ENCODE data around the gene HPS1.
A peak's percentile ranks its signal among the peaks of the same experiment; 100 is the strongest.
"Not testable (repeated sequence)": the region's sequence is repeated elsewhere in the genome, so short reads cannot be mapped to it uniquely, and the experiment has no call there.

Gene HPS1

DNA sequence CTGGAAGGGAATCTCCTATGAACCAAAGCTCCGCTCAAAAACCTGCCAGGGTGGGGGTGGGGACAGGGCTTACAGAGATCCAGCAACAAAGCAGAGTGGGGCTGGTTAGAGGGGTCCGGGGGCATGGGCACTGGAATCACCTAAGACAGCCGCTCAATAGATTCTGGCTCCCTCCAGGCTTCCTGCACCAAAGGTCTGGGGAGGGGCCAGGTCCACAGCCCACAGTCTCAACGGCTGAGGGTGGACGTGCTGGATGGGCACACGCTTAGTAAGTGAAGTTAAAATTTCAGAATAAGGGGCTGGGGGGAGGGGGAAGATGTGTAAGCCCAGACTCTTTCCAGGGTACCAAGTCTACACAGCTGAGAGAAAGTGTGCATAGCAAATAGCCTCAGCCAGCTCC lies 62.9 kb downstream of the HPS1 start:
- Histone ChIP-seq H2AFZ (ENCODE audit: low read length) (no peak overlapping the region), H3K14ac (ENCODE audit: low read length) (no peak overlapping the region), H3K23ac (ENCODE audit: low read depth, low read length, poor library complexity) (no peak overlapping the region), H3K9me3 (replicated peaks in 1 of 2; ENCODE audit: control insufficient read depth in 2 of 2, insufficient read depth in 1 of 2, low read depth in 1 of 2, low read length in 2 of 2) (no peaks in the 10 kb centered on the region), H3K4ac (ENCODE audit: low read length) (no peak overlapping the region), H3K4me2 (ENCODE audit: insufficient read depth, low read length, poor library complexity, severe bottlenecking) (no peak overlapping the region), H3K4me3 (ENCODE audit: low read length in 2 of 2) (no peak overlapping the region), H3K18ac (ENCODE audit: low read length) (peak overlapping the region; percentile 62), H2BK5ac (ENCODE audit: low read length) (no peak overlapping the region), H3K4me1 (ENCODE audit: control insufficient read depth in 2 of 2, insufficient read depth in 1 of 2, low read depth in 1 of 2, low read length in 2 of 2) (no peaks in the 10 kb centered on the region), H3K79me1 (ENCODE audit: low read depth, low read length) (no peaks in the 10 kb centered on the region), H2AK5ac (ENCODE audit: low read depth, low read length) (no peak overlapping the region), H2BK12ac (ENCODE audit: low read length) (no peak overlapping the region), H4K91ac (ENCODE audit: low read depth, low read length, poor library complexity) (no peak overlapping the region), H3K9ac (ENCODE audit: low read depth, low read length, poor library complexity) (no peak overlapping the region), H3K27ac (replicated peaks; ENCODE audit: low read length) (no peak overlapping the region), H3K36me3 (replicated peaks in 1 of 2; ENCODE audit: control insufficient read depth in 2 of 2, insufficient read depth in 2 of 2, low read length in 2 of 2) (no peaks in the 10 kb centered on the region), H2BK120ac (ENCODE audit: low read depth, low read length) (no peak overlapping the region), H3K27me3 (ENCODE audit: control insufficient read depth in 3 of 3, insufficient read depth in 3 of 3, low read depth in 1 of 3, low read length in 3 of 3) (no peaks in the 10 kb centered on the region), H4K8ac (ENCODE audit: low read depth, low read length) (no peak overlapping the region), H2BK15ac (ENCODE audit: low read length) (no peak overlapping the region)
- no CpG with 5 or more reads among the region's 6 CpGs for WGBS, 2 donors (ENCODE audit: extremely low coverage in 2 of 2, insufficient read length in 2 of 2, insufficient replicate concordance in 1 of 2)
- no peak for DNase-seq (ENCODE audit: low spot score)

DNA sequence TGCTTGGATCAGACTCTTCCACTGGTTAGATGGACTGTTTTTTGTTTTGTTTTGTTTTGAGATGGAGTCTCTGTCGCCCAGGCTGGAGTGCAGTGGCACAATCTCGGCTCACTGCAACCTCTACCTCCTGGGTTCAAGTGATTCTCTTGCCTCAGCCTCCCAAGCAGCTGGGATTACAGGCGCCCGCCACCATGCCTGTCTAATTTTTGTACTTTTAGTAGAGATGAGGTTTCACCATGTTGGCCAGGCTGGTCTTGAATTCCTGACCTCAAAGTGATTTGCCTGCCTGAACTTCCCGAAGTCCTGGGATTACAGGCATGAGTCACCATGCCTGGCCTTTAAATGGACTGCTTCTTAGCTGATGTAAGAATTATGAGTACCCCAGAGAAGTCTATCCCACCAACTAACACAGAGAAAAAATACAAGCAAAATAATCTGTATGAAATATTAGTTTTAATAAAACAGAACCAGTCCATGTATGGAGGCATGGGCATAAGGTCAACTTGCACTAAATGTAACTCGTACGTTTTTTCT lies 63.5 kb downstream of the HPS1 start:
- H3K79me1 ChIP-seq (ENCODE audit: low read depth, low read length); H2BK15ac ChIP-seq (ENCODE audit: low read length); H4K91ac ChIP-seq (ENCODE audit: low read depth, low read length, poor library complexity); H3K18ac ChIP-seq (ENCODE audit: low read length); H3K9ac ChIP-seq (ENCODE audit: low read depth, low read length, poor library complexity); H2BK120ac ChIP-seq (ENCODE audit: low read depth, low read length); H3K23ac ChIP-seq (ENCODE audit: low read depth, low read length, poor library complexity); H3K4ac ChIP-seq (ENCODE audit: low read length); H2AK5ac ChIP-seq (ENCODE audit: low read depth, low read length); H2BK12ac ChIP-seq (ENCODE audit: low read length); H3K27ac ChIP-seq (replicated peaks; ENCODE audit: low read length); H3K4me1 ChIP-seq (ENCODE audit: control insufficient read depth in 2 of 2, insufficient read depth in 1 of 2, low read depth in 1 of 2, low read length in 2 of 2); H2AFZ ChIP-seq (ENCODE audit: low read length); H3K9me3 ChIP-seq (replicated peaks in 1 of 2; ENCODE audit: control insufficient read depth in 2 of 2, insufficient read depth in 1 of 2, low read depth in 1 of 2, low read length in 2 of 2); H3K4me3 ChIP-seq (ENCODE audit: low read length in 2 of 2); H2BK5ac ChIP-seq (ENCODE audit: low read length); H4K8ac ChIP-seq (ENCODE audit: low read depth, low read length); H3K14ac ChIP-seq (ENCODE audit: low read length); H3K27me3 ChIP-seq (ENCODE audit: control insufficient read depth in 3 of 3, insufficient read depth in 3 of 3, low read depth in 1 of 3, low read length in 3 of 3); DNase-seq (ENCODE audit: low spot score); H3K4me2 ChIP-seq (ENCODE audit: insufficient read depth, low read length, poor library complexity, severe bottlenecking); H3K36me3 ChIP-seq (replicated peaks in 1 of 2; ENCODE audit: control insufficient read depth in 2 of 2, insufficient read depth in 2 of 2, low read length in 2 of 2): not testable (repeated sequence)
- WGBS, 2 donors (ENCODE audit: extremely low coverage in 2 of 2, insufficient read length in 2 of 2, insufficient replicate concordance in 1 of 2), result no CpG with 5 or more reads among the region's 7 CpGs

DNA sequence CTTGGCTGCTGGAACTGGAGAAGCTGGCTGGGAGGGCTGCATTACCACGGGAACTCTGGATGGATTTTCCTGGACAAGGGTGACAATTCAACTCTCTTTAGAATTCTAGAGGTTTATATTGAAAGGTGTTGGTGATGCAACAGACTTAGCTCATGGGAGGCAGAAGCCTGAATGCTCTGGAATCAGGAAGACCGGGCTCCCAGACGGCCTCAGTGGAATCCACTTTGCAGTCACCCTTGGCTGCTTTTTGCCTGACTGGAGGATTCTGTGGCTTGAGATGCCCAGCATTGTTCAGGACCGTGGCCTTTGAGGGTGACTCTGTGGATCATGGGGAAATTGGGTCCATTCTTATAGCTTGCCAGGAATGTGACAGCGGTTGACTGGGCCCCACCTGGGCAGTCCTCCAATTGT lies 64.0 kb downstream of the HPS1 start:
- Histone ChIP-seq H3K4me2 (ENCODE audit: insufficient read depth, low read length, poor library complexity, severe bottlenecking) (no peak overlapping the region), H2BK15ac (ENCODE audit: low read length) (no peak overlapping the region), H3K9me3 (replicated peaks in 1 of 2; ENCODE audit: control insufficient read depth in 2 of 2, insufficient read depth in 1 of 2, low read depth in 1 of 2, low read length in 2 of 2) (no peaks in the 10 kb centered on the region), H3K27me3 (ENCODE audit: control insufficient read depth in 3 of 3, insufficient read depth in 3 of 3, low read depth in 1 of 3, low read length in 3 of 3) (no peaks in the 10 kb centered on the region), H2AK5ac (ENCODE audit: low read depth, low read length) (no peak overlapping the region), H2BK5ac (ENCODE audit: low read length) (no peak overlapping the region), H3K36me3 (replicated peaks in 1 of 2; ENCODE audit: control insufficient read depth in 2 of 2, insufficient read depth in 2 of 2, low read length in 2 of 2) (no peaks in the 10 kb centered on the region), H2AFZ (ENCODE audit: low read length) (no peak overlapping the region), H3K18ac (ENCODE audit: low read length) (no peak overlapping the region), H3K79me1 (ENCODE audit: low read depth, low read length) (no peaks in the 10 kb centered on the region), H4K91ac (ENCODE audit: low read depth, low read length, poor library complexity) (no peak overlapping the region), H3K4ac (ENCODE audit: low read length) (no peak overlapping the region), H3K4me1 (ENCODE audit: control insufficient read depth in 2 of 2, insufficient read depth in 1 of 2, low read depth in 1 of 2, low read length in 2 of 2) (no peaks in the 10 kb centered on the region), H2BK120ac (ENCODE audit: low read depth, low read length) (no peak overlapping the region), H3K27ac (replicated peaks; ENCODE audit: low read length) (no peak overlapping the region), H3K14ac (ENCODE audit: low read length) (no peak overlapping the region), H3K4me3 (ENCODE audit: low read length in 2 of 2) (no peak overlapping the region), H2BK12ac (ENCODE audit: low read length) (no peak overlapping the region), H3K23ac (ENCODE audit: low read depth, low read length, poor library complexity) (no peak overlapping the region), H4K8ac (ENCODE audit: low read depth, low read length) (no peak overlapping the region), H3K9ac (ENCODE audit: low read depth, low read length, poor library complexity) (no peak overlapping the region)
- WGBS, 2 donors (ENCODE audit: extremely low coverage in 2 of 2, insufficient read length in 2 of 2, insufficient replicate concordance in 1 of 2), result no CpG with 5 or more reads among the region's 5 CpGs
- DNase-seq (ENCODE audit: low spot score), result no peak

DNA sequence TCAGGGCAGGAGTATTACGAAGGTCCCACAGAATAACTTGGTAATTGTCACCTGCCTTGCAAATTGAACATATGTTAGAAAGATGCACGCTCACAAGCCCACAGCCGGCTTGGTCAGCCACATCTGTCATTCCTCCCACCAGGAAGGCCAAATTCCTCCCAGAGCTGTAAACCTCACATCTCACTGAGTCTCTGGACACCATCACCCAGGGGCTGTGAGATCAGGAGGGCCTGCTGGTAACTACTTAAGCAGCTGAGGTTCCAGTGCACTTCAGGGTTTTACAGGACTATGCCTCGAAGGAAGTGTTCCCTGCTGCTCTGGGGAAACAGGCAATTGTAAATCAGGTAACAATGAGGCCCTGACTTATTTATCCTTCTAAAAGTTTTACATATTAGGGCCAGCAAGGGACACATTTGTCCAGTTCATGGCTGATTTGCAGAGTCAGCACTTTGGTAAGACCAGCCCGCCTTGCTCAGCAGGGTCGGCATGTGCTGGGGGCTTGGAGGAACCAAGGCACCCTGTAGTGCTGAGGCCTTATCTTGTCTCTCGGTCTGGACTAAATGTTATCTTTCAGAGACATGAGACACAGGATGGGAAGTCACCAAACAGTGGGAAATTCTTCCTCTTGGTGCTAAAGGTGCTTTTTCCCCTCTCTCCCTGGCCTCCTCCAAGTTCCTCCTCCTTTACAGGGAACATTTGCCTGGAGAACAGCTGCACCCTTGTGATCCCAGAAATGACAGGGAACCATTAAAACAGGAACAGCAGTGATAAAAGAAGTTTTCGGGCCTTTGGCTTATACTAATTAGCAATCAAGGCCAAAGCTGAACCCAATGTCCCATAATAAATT lies 66.0 kb downstream of the HPS1 start:
- H3K4me3 ChIP-seq (ENCODE audit: low read length in 2 of 2), result no peak overlapping the region
- no peak for DNase-seq (ENCODE audit: low spot score)
- H3K9ac ChIP-seq (ENCODE audit: low read depth, low read length, poor library complexity), result no peak overlapping the region

More for the DNA sequence above, 66.0 kb downstream of the HPS1 start:
- Histone ChIP-seq H3K9me3 (replicated peaks in 1 of 2; ENCODE audit: control insufficient read depth in 2 of 2, insufficient read depth in 1 of 2, low read depth in 1 of 2, low read length in 2 of 2) (no peaks in the 10 kb centered on the region), H3K4me2 (ENCODE audit: insufficient read depth, low read length, poor library complexity, severe bottlenecking) (no peak overlapping the region), H3K27ac (replicated peaks; ENCODE audit: low read length) (no peak overlapping the region), H3K79me1 (ENCODE audit: low read depth, low read length) (no peaks in the 10 kb centered on the region), H3K4me1 (ENCODE audit: control insufficient read depth in 2 of 2, insufficient read depth in 1 of 2, low read depth in 1 of 2, low read length in 2 of 2) (no peaks in the 10 kb centered on the region), H2BK120ac (ENCODE audit: low read depth, low read length) (no peak overlapping the region), H2AFZ (ENCODE audit: low read length) (no peak overlapping the region), H3K27me3 (ENCODE audit: control insufficient read depth in 3 of 3, insufficient read depth in 3 of 3, low read depth in 1 of 3, low read length in 3 of 3) (no peaks in the 10 kb centered on the region), H3K18ac (ENCODE audit: low read length) (no peak overlapping the region), H3K4ac (ENCODE audit: low read length) (no peak overlapping the region), H4K91ac (ENCODE audit: low read depth, low read length, poor library complexity) (no peak overlapping the region), H2BK12ac (ENCODE audit: low read length) (no peak overlapping the region), H2AK5ac (ENCODE audit: low read depth, low read length) (no peak overlapping the region), H3K23ac (ENCODE audit: low read depth, low read length, poor library complexity) (peak overlapping the region; percentile 12), H4K8ac (ENCODE audit: low read depth, low read length) (no peak overlapping the region), H2BK5ac (ENCODE audit: low read length) (no peak overlapping the region), H2BK15ac (ENCODE audit: low read length) (no peak overlapping the region), H3K14ac (ENCODE audit: low read length) (no peak overlapping the region), H3K36me3 (replicated peaks in 1 of 2; ENCODE audit: control insufficient read depth in 2 of 2, insufficient read depth in 2 of 2, low read length in 2 of 2) (no peaks in the 10 kb centered on the region)
- no CpG with 5 or more reads among the region's 8 CpGs for WGBS, 2 donors (ENCODE audit: extremely low coverage in 2 of 2, insufficient read length in 2 of 2, insufficient replicate concordance in 1 of 2)

Measured in neuronal stem cell (in vitro differentiated cells).